ENCODE results near the gene CBY1. TPM values are rescaled to one million over a fixed set of nuclear protein-coding genes. Genes with fewer than 3 reads are reported as not detected.
A peak's percentile ranks its signal among the peaks of the same experiment; 100 is the strongest.

The CBY1 gene
- total RNA-seq, 1 experiment from 2014 or later = 12.9 TPM

DNA sequence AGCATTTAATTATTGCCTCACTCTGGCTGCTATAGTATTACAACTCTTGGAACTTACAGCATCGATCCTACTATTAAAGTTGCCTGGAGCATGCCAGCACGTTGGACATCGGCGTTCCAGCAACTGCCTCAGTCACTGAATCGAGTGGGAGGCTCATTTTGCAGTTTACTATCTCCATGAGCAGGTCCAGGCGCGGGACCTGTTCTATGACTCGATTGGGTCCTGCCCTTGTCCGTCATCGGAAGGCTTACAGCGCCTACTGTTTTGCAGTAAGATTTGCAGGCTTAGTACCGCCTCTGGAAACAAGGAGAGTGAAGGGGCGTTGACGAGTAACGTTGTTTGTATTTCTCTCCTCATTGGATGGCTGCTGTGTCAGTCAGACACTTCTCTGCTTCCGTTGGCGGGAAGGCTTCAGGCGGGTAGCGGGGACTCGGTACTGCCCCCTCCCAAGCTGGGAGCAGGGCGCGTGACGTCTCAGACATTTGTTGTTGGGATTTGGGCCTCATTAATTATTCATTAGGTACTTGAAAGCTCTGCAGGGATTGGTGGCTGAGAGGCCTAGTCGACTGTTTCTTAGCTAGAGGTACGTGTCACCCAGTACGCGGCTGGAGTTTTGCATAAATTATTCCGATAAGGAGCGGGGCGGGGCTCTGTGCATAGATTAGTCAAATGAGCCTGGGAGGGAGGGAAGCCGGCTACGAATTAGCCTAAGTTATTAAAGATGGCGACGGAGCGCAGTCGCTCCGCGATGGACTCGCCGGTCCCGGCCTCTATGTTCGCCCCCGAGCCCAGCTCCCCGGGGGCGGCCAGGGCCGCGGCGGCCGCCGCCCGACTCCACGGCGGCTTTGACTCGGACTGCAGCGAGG lies 49.0 kb downstream of the CBY1 start, which contains the start of gene GTPBP1:
Gene GTPBP1, plus strand, starts transcription at position 710 of the 866 bp plus-strand sequence. Its CDS starts 12 bp downstream, at position 722.
- Histone ChIP-seq H4K20me1 (ENCODE audit: low read length) (peaks cover 34% of the 10 kb centered on the region), H3K9ac (ENCODE audit: low read length) (peak within 1 kb of the TSS; percentile 93), H3K4me1 (ENCODE audit: insufficient read depth, low read length) (peaks cover 32% of the 10 kb centered on the region), H3F3A (ENCODE audit: low read length, unreplicated experiment) (no peaks in the 10 kb centered on the region), H3K27ac (ENCODE audit: low read length) (peak within 1 kb of the TSS; percentile 67), H3K4me2 (ENCODE audit: low read length) (peak within 1 kb of the TSS; percentile 94), H3K9me2 (replicated peaks; ENCODE audit: low read length) (no peaks in the 10 kb centered on the region), H3K27me3 (ENCODE audit: low read length) (no peaks in the 10 kb centered on the region), H3K36me3 (ENCODE audit: low read depth, low read length) (0 out of 2 replicates have a peak, but pooled peaks cover 3% of the 10 kb centered on the region), H3K79me2 (ENCODE audit: low read length) (peaks cover 47% of the 10 kb centered on the region), H3K9me3 (ENCODE audit: low read length) (no peaks in the 10 kb centered on the region), H2AFZ (ENCODE audit: low read length) (peak within 1 kb of the TSS; percentile 66), H3K4me3 (ENCODE audit: low read length) (peak within 1 kb of the TSS; percentile 95)
- DNase-seq (peak; percentile 98), ATAC-seq (peak; percentile 73)
- POLR2A ChIA-PET (ENCODE audit: unreplicated experiment) = interaction anchor here (0.5 to 1.0 kb wide), 6 partner anchors 9 to 1143 kb away, joined by 3 to 39 read pairs (median 5); no protein-coding TSS in a partner anchor
- no peak for TF ChIP-seq EZH2 (IDR thresholded peaks at IDR 0.05; ENCODE audit: low read length, unreplicated experiment)
- TF ChIP-seq, protein P1, sequence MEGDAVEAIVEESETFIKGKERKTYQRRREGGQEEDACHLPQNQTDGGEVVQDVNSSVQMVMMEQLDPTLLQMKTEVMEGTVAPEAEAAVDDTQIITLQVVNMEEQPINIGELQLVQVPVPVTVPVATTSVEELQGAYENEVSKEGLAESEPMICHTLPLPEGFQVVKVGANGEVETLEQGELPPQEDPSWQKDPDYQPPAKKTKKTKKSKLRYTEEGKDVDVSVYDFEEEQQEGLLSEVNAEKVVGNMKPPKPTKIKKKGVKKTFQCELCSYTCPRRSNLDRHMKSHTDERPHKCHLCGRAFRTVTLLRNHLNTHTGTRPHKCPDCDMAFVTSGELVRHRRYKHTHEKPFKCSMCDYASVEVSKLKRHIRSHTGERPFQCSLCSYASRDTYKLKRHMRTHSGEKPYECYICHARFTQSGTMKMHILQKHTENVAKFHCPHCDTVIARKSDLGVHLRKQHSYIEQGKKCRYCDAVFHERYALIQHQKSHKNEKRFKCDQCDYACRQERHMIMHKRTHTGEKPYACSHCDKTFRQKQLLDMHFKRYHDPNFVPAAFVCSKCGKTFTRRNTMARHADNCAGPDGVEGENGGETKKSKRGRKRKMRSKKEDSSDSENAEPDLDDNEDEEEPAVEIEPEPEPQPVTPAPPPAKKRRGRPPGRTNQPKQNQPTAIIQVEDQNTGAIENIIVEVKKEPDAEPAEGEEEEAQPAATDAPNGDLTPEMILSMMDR (conservative IDR thresholded peaks at IDR 0.05; ENCODE audit: low read depth, low read length) = no peak
- intact Hi-C loops (cut with micrococcal nuclease) = no loop called here
- CTCF ChIA-PET = interaction anchor here (1.1 kb wide), 1 partner anchor 24 kb away, joined by 3 read pairs; the partner anchor contains the start of gene TOMM22
- no TSS peak for BruUV-seq (replicated peaks)

DNA sequence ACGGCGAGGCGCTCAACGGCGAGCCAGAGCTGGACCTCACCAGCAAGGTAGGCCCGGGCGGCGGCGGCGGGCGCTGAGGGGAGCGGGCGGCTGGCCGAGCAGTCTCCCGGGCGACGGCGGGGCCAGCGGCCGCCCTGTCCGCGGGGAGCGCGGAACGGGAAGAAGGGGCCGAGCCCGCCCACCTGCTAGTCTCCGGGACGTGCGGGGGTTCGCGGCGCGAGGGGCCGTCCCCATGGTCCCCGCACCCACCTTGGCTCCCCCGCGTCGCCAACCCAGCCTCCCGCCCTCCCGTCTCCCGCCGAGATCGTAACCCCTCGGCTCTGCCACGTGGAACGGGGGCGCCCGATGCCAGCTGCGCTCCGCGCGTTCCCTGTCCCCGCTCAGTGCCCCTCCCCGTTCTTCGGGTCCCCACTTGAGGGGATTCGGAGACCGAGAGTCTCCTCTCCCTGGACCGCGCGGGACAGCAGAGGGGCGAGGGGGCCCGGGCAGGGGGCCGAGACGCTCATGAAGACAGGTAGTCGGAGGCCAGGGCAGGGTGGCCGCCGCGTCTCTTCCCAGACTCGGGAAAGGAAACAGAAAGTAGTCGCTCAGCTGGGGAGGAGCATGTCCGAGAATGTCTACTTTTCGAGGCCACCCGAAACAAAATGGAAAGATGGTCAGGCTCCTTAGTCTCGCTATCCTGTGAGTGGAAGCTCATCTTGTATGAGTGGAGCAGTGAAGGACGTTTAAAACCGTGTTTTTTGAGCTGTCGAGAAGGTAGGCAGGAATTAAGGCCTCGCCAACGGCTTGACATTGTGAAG lies 49.9 kb downstream of the CBY1 start:
- intact Hi-C loops (cut with micrococcal nuclease) = no loop called here
- ATAC-seq = no peak
- peaks cover 41% of the 10 kb centered on the region for H4K20me1 ChIP-seq (ENCODE audit: low read length)

More for the DNA sequence above, 49.9 kb downstream of the CBY1 start:
- Histone ChIP-seq H3K4me2 (ENCODE audit: low read length) (peak overlapping the region; percentile 94), H3K4me1 (ENCODE audit: insufficient read depth, low read length) (peaks cover 41% of the 10 kb centered on the region), H3K27ac (ENCODE audit: low read length) (peak overlapping the region; percentile 67), H3K9me3 (ENCODE audit: low read length) (no peaks in the 10 kb centered on the region), H2AFZ (ENCODE audit: low read length) (peak overlapping the region; percentile 46; the same call in 1 of the 2 replicates), H3F3A (ENCODE audit: low read length, unreplicated experiment) (no peaks in the 10 kb centered on the region), H3K4me3 (ENCODE audit: low read length) (peak overlapping the region; percentile 95), H3K9ac (ENCODE audit: low read length) (peak overlapping the region; percentile 93), H3K36me3 (ENCODE audit: low read depth, low read length) (0 out of 2 replicates have a peak, but pooled peaks cover 3% of the 10 kb centered on the region), H3K9me2 (replicated peaks; ENCODE audit: low read length) (no peaks in the 10 kb centered on the region), H3K79me2 (ENCODE audit: low read length) (peaks cover 55% of the 10 kb centered on the region), H3K27me3 (ENCODE audit: low read length) (no peaks in the 10 kb centered on the region)
- CTCF ChIA-PET = interaction anchor here (1.1 kb wide), 1 partner anchor 25 kb away, joined by 3 read pairs; the partner anchor contains the start of gene TOMM22
- TF ChIP-seq EZH2 (IDR thresholded peaks at IDR 0.05; ENCODE audit: low read length, unreplicated experiment) = no peak
- TF ChIP-seq, protein P1 (conservative IDR thresholded peaks at IDR 0.05; ENCODE audit: low read depth, low read length) = no peak
- no peak for TF ChIP-seq EZH2phosphoT487 (IDR thresholded peaks at IDR 0.05; ENCODE audit: borderline replicate concordance, low read length)
- no TSS peak for BruUV-seq (replicated peaks)
- no peak for DNase-seq
- POLR2A ChIA-PET (ENCODE audit: unreplicated experiment) = interaction anchor here (1.0 kb wide), 1 partner anchor 9 kb away, joined by 7 read pairs; no protein-coding TSS in a partner anchor

All from PC-3 (cell line).